ENCODE measurements around the gene PPP1R14D. TPM values are rescaled to one million over a fixed set of nuclear protein-coding genes. Genes with fewer than 3 reads are reported as not detected.

Gene PPP1R14D
- total and polyA plus RNA-seq, 2 experiments from 2014 or later: not detected

GRCh38 chr15:40854161-40854560 is 25.7 kb upstream of the PPP1R14D start:
- H3K27ac ChIP-seq: no peak overlapping the region
- in situ Hi-C loops (cut with MboI): no loop called here
- no peak overlapping the region for H3K9ac ChIP-seq
- H3K36me3 ChIP-seq (ENCODE audit: low read depth): no peaks in the 10 kb centered on the region
- no peaks in the 10 kb centered on the region for H3K27me3 ChIP-seq (replicated peaks; ENCODE audit: insufficient read depth)
- no peak for DNase-seq
- no peaks in the 10 kb centered on the region for H3F3A ChIP-seq (ENCODE audit: insufficient read depth)
- no peaks in the 10 kb centered on the region for H3K4me1 ChIP-seq (ENCODE audit: insufficient read depth)
- H3K79me2 ChIP-seq (ENCODE audit: insufficient read depth): no peaks in the 10 kb centered on the region
- H3K9me3 ChIP-seq (ENCODE audit: low read depth): no peaks in the 10 kb centered on the region
- 59 to 60% methylated on average over 10 of the region's 10 CpGs for WGBS, 2 experiments (ENCODE audit: low coverage in 1 of 2, low lambda C conversion rate in 2 of 2, missing lambda C conversion rate in 2 of 2)
- no peak for TF ChIP-seq EZH2 (IDR thresholded peaks at IDR 0.05; ENCODE audit: insufficient read depth, poor library complexity, severe bottlenecking)
- no peak for TF ChIP-seq EZH2phosphoT487 (IDR thresholded peaks at IDR 0.05; ENCODE audit: insufficient read depth, low read depth)
- H3K4me2 ChIP-seq (ENCODE audit: unreplicated experiment): no peak overlapping the region
- H3K9me2 ChIP-seq (ENCODE audit: insufficient read depth): no peaks in the 10 kb centered on the region
- H3K4me3 ChIP-seq: no peak overlapping the region
- no peak overlapping the region for H2AFZ ChIP-seq
- no peaks in the 10 kb centered on the region for H4K20me1 ChIP-seq (ENCODE audit: insufficient read depth)

- H4K20me1 ChIP-seq (ENCODE audit: insufficient read depth): no peaks in the 10 kb centered on the region
- WGBS, 2 experiments (ENCODE audit: low coverage in 1 of 2, low lambda C conversion rate in 2 of 2, missing lambda C conversion rate in 2 of 2): 70 to 77% methylated on average over 15 to 16 of the region's 16 CpGs
- H3K27me3 ChIP-seq (replicated peaks; ENCODE audit: insufficient read depth): no peaks in the 10 kb centered on the region
- no peak overlapping the region for H3K27ac ChIP-seq
- no peaks in the 10 kb centered on the region for H3K4me1 ChIP-seq (ENCODE audit: insufficient read depth)
- H3K4me2 ChIP-seq (ENCODE audit: unreplicated experiment): no peak overlapping the region
- no peaks in the 10 kb centered on the region for H3K79me2 ChIP-seq (ENCODE audit: insufficient read depth)
- TF ChIP-seq EZH2 (IDR thresholded peaks at IDR 0.05; ENCODE audit: insufficient read depth, poor library complexity, severe bottlenecking) (no peak), EZH2phosphoT487 (IDR thresholded peaks at IDR 0.05; ENCODE audit: insufficient read depth, low read depth) (no peak)
- no peaks in the 10 kb centered on the region for H3K9me3 ChIP-seq (ENCODE audit: low read depth)
- no peak overlapping the region for H2AFZ ChIP-seq
- no peak for DNase-seq
- H3K36me3 ChIP-seq (ENCODE audit: low read depth): no peaks in the 10 kb centered on the region
- H3K4me3 ChIP-seq: no peak overlapping the region
- in situ Hi-C loops (cut with MboI): no loop called here
- no peaks in the 10 kb centered on the region for H3K9me2 ChIP-seq (ENCODE audit: insufficient read depth)
- H3K9ac ChIP-seq: no peak overlapping the region
- no peaks in the 10 kb centered on the region for H3F3A ChIP-seq (ENCODE audit: insufficient read depth)
Measured at GRCh38 chr15:40853241-40853890, 24.9 kb upstream of the PPP1R14D start.

- Histone ChIP-seq H3K4me3 (no peak overlapping the region), H2AFZ (no peak overlapping the region), H3K36me3 (ENCODE audit: low read depth) (no peaks in the 10 kb centered on the region), H3F3A (ENCODE audit: insufficient read depth) (no peaks in the 10 kb centered on the region), H3K27ac (no peak overlapping the region), H3K79me2 (ENCODE audit: insufficient read depth) (no peaks in the 10 kb centered on the region), H3K9me3 (ENCODE audit: low read depth) (no peaks in the 10 kb centered on the region), H3K9ac (no peak overlapping the region), H3K4me1 (ENCODE audit: insufficient read depth) (no peaks in the 10 kb centered on the region), H3K9me2 (ENCODE audit: insufficient read depth) (no peaks in the 10 kb centered on the region), H3K27me3 (replicated peaks; ENCODE audit: insufficient read depth) (no peaks in the 10 kb centered on the region), H4K20me1 (ENCODE audit: insufficient read depth) (no peaks in the 10 kb centered on the region), H3K4me2 (ENCODE audit: unreplicated experiment) (no peak overlapping the region)
- TF ChIP-seq EZH2 (IDR thresholded peaks at IDR 0.05; ENCODE audit: insufficient read depth, poor library complexity, severe bottlenecking): no peak
- WGBS, 2 experiments (ENCODE audit: low coverage in 1 of 2, low lambda C conversion rate in 2 of 2, missing lambda C conversion rate in 2 of 2): 77 to 90% methylated on average over 5 of the region's 5 CpGs
- no peak for DNase-seq
- in situ Hi-C loops (cut with MboI): no loop called here
Measured at GRCh38 chr15:40852529-40852928, 24.0 kb upstream of the PPP1R14D start.

- Histone ChIP-seq H3K4me3 (no peak overlapping the region), H3K27ac (no peak overlapping the region), H3K79me2 (ENCODE audit: insufficient read depth) (no peaks in the 10 kb centered on the region), H3K4me2 (ENCODE audit: unreplicated experiment) (no peak overlapping the region), H3K4me1 (ENCODE audit: insufficient read depth) (no peaks in the 10 kb centered on the region), H3K36me3 (ENCODE audit: low read depth) (no peaks in the 10 kb centered on the region), H2AFZ (no peak overlapping the region), H3K9me2 (ENCODE audit: insufficient read depth) (no peaks in the 10 kb centered on the region), H3K9me3 (ENCODE audit: low read depth) (no peaks in the 10 kb centered on the region), H3K27me3 (replicated peaks; ENCODE audit: insufficient read depth) (no peaks in the 10 kb centered on the region), H4K20me1 (ENCODE audit: insufficient read depth) (no peaks in the 10 kb centered on the region), H3K9ac (no peak overlapping the region), H3F3A (ENCODE audit: insufficient read depth) (no peaks in the 10 kb centered on the region)
- 68% methylated on average over 8 of the region's 8 CpGs for WGBS, 2 experiments (ENCODE audit: low coverage in 1 of 2, low lambda C conversion rate in 2 of 2, missing lambda C conversion rate in 2 of 2)
- no peak for DNase-seq
- TF ChIP-seq EZH2phosphoT487 (IDR thresholded peaks at IDR 0.05; ENCODE audit: insufficient read depth, low read depth) (no peak), EZH2 (IDR thresholded peaks at IDR 0.05; ENCODE audit: insufficient read depth, poor library complexity, severe bottlenecking) (no peak)
- in situ Hi-C loops (cut with MboI): no loop called here
Measured at GRCh38 chr15:40850576-40851112, 22.1 kb upstream of the PPP1R14D start.

All from GM23248 (cell line).